H1 (cell line): Measurements from ENCODE around the gene DGCR8. TPM values are rescaled to one million over a fixed set of nuclear protein-coding genes. Genes with fewer than 3 reads are reported as not detected.

ENCODE experiments used
- CTCF ChIA-PET: fragments of 300-600 bp; sonication (Branson Sonifier 250); formaldehyde crosslinking; loops from one replicate; lab custom pipeline; 2021; ENCODE audit not compliant: partially characterized antibody; lab: Charles Lee
- POLR2A ChIA-PET: fragments of 300-600 bp; sonication (Branson Sonifier 250); formaldehyde crosslinking; loops from one replicate; lab custom pipeline; 2021; ENCODE audit warnings: inconsistent platforms; ENCODE audit not compliant: partially characterized antibody; lab: Charles Lee
- DNase-seq, 2 experiments: peaks; one replicate each; pipeline versions ENCODE4 v3.0.0 to v3.0.0-alpha.2; 2010 to 2022; ENCODE audit warnings: low spot score in 2 of 2, low read depth in 1 of 2, mixed read lengths in 1 of 2
- FAIRE-seq: peaks from 2 replicates; lab custom pipeline; 2011; peaks lifted over from hg19 to GRCh38; lab: Jason Lieb, UNC
- H2AFZ ChIP-seq: 2 replicates; pipeline ENCODE4 v1.8.1; 2012; ENCODE audit warnings: low read length, inconsistent platforms
- H2AK5ac ChIP-seq: 2 replicates; pipeline ENCODE4 v1.6.1; 2013; ENCODE audit warnings: low read depth, low read length
- H2BK120ac ChIP-seq: replicated peaks from 2 replicates; pipeline ENCODE3; 2013; ENCODE audit warnings: low read depth, low read length, inconsistent platforms
- H2BK12ac ChIP-seq: 2 replicates; pipeline ENCODE4 v1.6.1; 2013; ENCODE audit warnings: low read depth, low read length
- H2BK15ac ChIP-seq: 2 replicates; pipeline ENCODE4 v1.6.1; 2013; ENCODE audit warnings: low read length
- H2BK20ac ChIP-seq: 2 replicates; pipeline ENCODE4 v1.6.1; 2013; ENCODE audit warnings: low read length
- H2BK5ac ChIP-seq: 2 replicates; pipeline ENCODE4 v1.6.1; 2013; ENCODE audit warnings: low read depth, low read length
- H3K14ac ChIP-seq: 2 replicates; pipeline ENCODE4 v1.6.1; 2013; ENCODE audit warnings: inconsistent platforms; ENCODE audit not compliant: insufficient read length
- H3K18ac ChIP-seq: 2 replicates; pipeline ENCODE4 v1.6.1; 2013; ENCODE audit warnings: low read length; ENCODE audit errors: extremely low read depth
- H3K23ac ChIP-seq: 2 replicates; pipeline ENCODE4 v1.6.1; 2013; ENCODE audit warnings: inconsistent platforms; ENCODE audit not compliant: insufficient read length
- H3K23me2 ChIP-seq: 2 replicates; pipeline ENCODE4 v1.6.1; 2013; ENCODE audit warnings: low read depth, low read length
- H3K27ac ChIP-seq: 2 replicates; pipeline ENCODE4 v1.6.1; 2011; ENCODE audit warnings: low read depth, low read length, inconsistent platforms
- H3K27me3 ChIP-seq, 4 experiments: replicated peaks in 1 of 4; 1 replicate in 1 of 4; 2 replicates in 3 of 4; pipeline versions ENCODE4 v1.6.1 to v1.8.1; 2011 to 2013; ENCODE audit warnings: low read length in 3 of 4, mild to moderate bottlenecking in 3 of 4, inconsistent platforms in 2 of 4, mixed read lengths in 2 of 4, moderate library complexity in 1 of 4; ENCODE audit not compliant: control insufficient read depth in 3 of 4, insufficient read depth in 3 of 4; ENCODE audit errors: extremely low read depth in 1 of 4
- H3K36me3 ChIP-seq, 4 experiments: 2 replicates each; pipeline versions ENCODE4 v1.6.1 to v1.8.1; 2011 to 2013; ENCODE audit warnings: mild to moderate bottlenecking in 4 of 4, low read length in 3 of 4, moderate library complexity in 2 of 4, control low read depth in 1 of 4, inconsistent platforms in 1 of 4; ENCODE audit not compliant: insufficient read depth in 4 of 4, control insufficient read depth in 2 of 4
- H3K4ac ChIP-seq: replicated peaks from 2 replicates; pipeline ENCODE3; 2013; ENCODE audit warnings: low read length, low read depth, mixed read lengths, inconsistent platforms; ENCODE audit not compliant: insufficient read length
- H3K4me1 ChIP-seq, 4 experiments: replicated peaks in 1 of 4; 1 replicate in 1 of 4; 2 replicates in 3 of 4; pipeline versions ENCODE4 v1.6.1 to v1.8.1; 2011 to 2013; ENCODE audit warnings: low read length in 3 of 4, inconsistent platforms in 2 of 4, mixed read lengths in 1 of 4; ENCODE audit not compliant: insufficient read depth in 4 of 4, control insufficient read depth in 3 of 4
- H3K4me2 ChIP-seq, 2 experiments: 2 replicates each; pipeline versions ENCODE4 v1.6.1 to v1.8.1; 2011 to 2013; ENCODE audit warnings: low read depth in 2 of 2, low read length in 2 of 2, control low read depth in 1 of 2, inconsistent platforms in 1 of 2, mild to moderate bottlenecking in 1 of 2; ENCODE audit not compliant: insufficient read depth in 1 of 2
- H3K4me3 ChIP-seq, 4 experiments: fragments of 200-600, 300-600 bp in 1 of 4; sonication (generic), shearing (Covaris generic), sonication (Bioruptor Twin) in 1 of 4; 2 replicates each; pipeline versions ENCODE4 v1.5.1 to v1.8.1; 2011 to 2016; ENCODE audit warnings: low read length in 4 of 4, low read depth in 3 of 4, control low read depth in 2 of 4, inconsistent platforms in 2 of 4, mild to moderate bottlenecking in 2 of 4, mixed read lengths in 1 of 4, moderate library complexity in 1 of 4; ENCODE audit not compliant: insufficient read depth in 2 of 4; ENCODE audit errors: extremely low read depth in 1 of 4
- H3K56ac ChIP-seq: replicated peaks from 2 replicates; pipeline ENCODE3; 2013; ENCODE audit warnings: low read depth, mild to moderate bottlenecking, mixed read lengths, low read length, inconsistent platforms; ENCODE audit not compliant: insufficient read length
- H3K79me1 ChIP-seq: 2 replicates; pipeline ENCODE4 v1.6.1; 2013; ENCODE audit warnings: low read depth, low read length, control low read depth
- H3K79me2 ChIP-seq, 2 experiments: 2 replicates each; pipeline versions ENCODE4 v1.6.1 to v1.8.1; 2012 to 2013; ENCODE audit warnings: low read length in 2 of 2, mild to moderate bottlenecking in 2 of 2, inconsistent platforms in 1 of 2; ENCODE audit not compliant: insufficient read depth in 2 of 2, control insufficient read depth in 1 of 2
- H3K9ac ChIP-seq, 4 experiments: replicated peaks in 1 of 4; 1 replicate in 1 of 4; 2 replicates in 3 of 4; pipeline versions ENCODE4 v1.6.1 to v1.8.1; 2011 to 2013; ENCODE audit warnings: low read depth in 3 of 4, low read length in 3 of 4, control low read depth in 2 of 4, mild to moderate bottlenecking in 2 of 4, moderate library complexity in 2 of 4, inconsistent platforms in 1 of 4; ENCODE audit errors: extremely low read depth in 1 of 4
- H3K9me3 ChIP-seq, 2 experiments: 2 replicates each; pipeline versions ENCODE4 v1.6.1 to v1.8.1; 2012 to 2013; ENCODE audit warnings: mild to moderate bottlenecking in 2 of 2, moderate library complexity in 2 of 2, control low read depth in 1 of 2, inconsistent platforms in 1 of 2, low read depth in 1 of 2, low read length in 1 of 2, mixed read lengths in 1 of 2; ENCODE audit not compliant: insufficient read depth in 2 of 2
- H4K20me1 ChIP-seq, 2 experiments: replicated peaks in 1 of 2; 2 replicates each; pipeline versions ENCODE3 to v1.8.1; 2011 to 2013; ENCODE audit warnings: inconsistent platforms in 2 of 2, low read length in 2 of 2, mild to moderate bottlenecking in 1 of 2; ENCODE audit not compliant: insufficient read depth in 2 of 2, control insufficient read depth in 1 of 2
- H4K5ac ChIP-seq: 2 replicates; pipeline ENCODE4 v1.6.1; 2013; ENCODE audit warnings: low read length, low read depth, mixed read lengths, inconsistent platforms; ENCODE audit not compliant: insufficient read length
- H4K8ac ChIP-seq: 2 replicates; pipeline ENCODE4 v1.8.0; 2013; ENCODE audit warnings: mild to moderate bottlenecking, moderate library complexity, low read length, inconsistent platforms; ENCODE audit not compliant: insufficient read depth; ENCODE audit errors: extremely low read depth
- H4K91ac ChIP-seq: replicated peaks from 2 replicates; pipeline ENCODE3; 2013; ENCODE audit warnings: low read length, mixed read lengths, inconsistent platforms; ENCODE audit not compliant: insufficient read length
- CBX5 ChIP-seq: fragments of 300-800, 300-1000 bp; sonication (generic); IDR thresholded peaks from 2 replicates; pipeline ENCODE4 v1.7.1; 2016; ENCODE audit warnings: antibody characterized with exemption, low read length, low read depth
- EGR1 ChIP-seq: IDR thresholded peaks from 2 replicates; pipeline ENCODE4 v1.6.1; 2011; ENCODE audit warnings: low read depth, low read length, borderline replicate concordance
- SP4 ChIP-seq: IDR thresholded peaks from 2 replicates; pipeline ENCODE4 v1.6.1; 2012; ENCODE audit warnings: low read length, inconsistent platforms
- WGBS, 2 experiments: shearing (Covaris generic) in 1 of 2; methylation state at CpG; one replicate each; pipeline versions ENCODE4 v1.1.6 to v1.1.7; 2013 to 2015; ENCODE audit warnings: low lambda C conversion rate in 2 of 2, mixed read lengths in 2 of 2, inconsistent platforms in 1 of 2, low coverage in 1 of 2, missing lambda C conversion rate in 1 of 2; ENCODE audit not compliant: insufficient replicate concordance in 2 of 2, insufficient coverage in 1 of 2, insufficient read length in 1 of 2; ENCODE audit errors: extremely low coverage in 1 of 2, missing lambda C conversion rate in 1 of 2; 5-methylcytosine and 5-hydroxymethylcytosine counted together
- polyA plus RNA-seq, 7 experiments: library from polyadenylated mRNA; depleted of rRNA in 3 of 7; stranded (reverse) in 5 of 7; unstranded in 2 of 7; fragments of >200 nt in 5 of 7; fragments of 200-250 nt in 2 of 7; gene quantifications; 1 replicate in 5 of 7; 2 replicates in 1 of 7; 4 replicates in 1 of 7; pipeline versions ENCODE4 v1.2.1 to v1.2.3, GENCODE V29; 2011 to 2013; ENCODE audit warnings: missing spikeins in 2 of 7, mixed read lengths in 2 of 7
- total RNA-seq: library from RNA; stranded (reverse); fragmentation: NEBNext Ultra II Directional; extraction: Animal tissue kit (Norgen Biotek cat#: 25700); gene quantifications from 2 replicates; pipeline ENCODE4 v1.2.1, GENCODE V29; 2021

Gene DGCR8
- total and polyA plus RNA-seq, 2 of the 8 experiments (the other 6 are each of a cell fraction or from before 2014, with no cell fraction given) = 23.7 to 43.7 TPM

- Histone ChIP-seq H3K36me3 (peaks cover 59 to 83% (median 67%) of the 10 kb centered on the region in 4 experiments), H2AFZ (no peak overlapping the region), H3K9ac (no peak overlapping the region), H3K4me2 (no peak overlapping the region), H2BK5ac (no peak overlapping the region), H2BK15ac (no peak overlapping the region), H2AK5ac (no peak overlapping the region), H3K23me2 (no peaks in the 10 kb centered on the region), H2BK12ac (no peak overlapping the region), H3K18ac (no peak overlapping the region), H3K27ac (no peak overlapping the region), H3K14ac (no peak overlapping the region), H2BK20ac (no peak overlapping the region), H3K23ac (no peak overlapping the region), H3K27me3 (no peaks in the 10 kb centered on the region), H3K56ac (no peak overlapping the region), H3K4ac (no peak overlapping the region), H2BK120ac (no peak overlapping the region), H3K79me1 (peaks cover 14% of the 10 kb centered on the region), H4K20me1 (peaks cover 21 to 54% of the 10 kb centered on the region in 2 experiments), H4K91ac (no peak overlapping the region), H3K4me3 (no peak overlapping the region), H3K4me1 (no peaks in the 10 kb centered on the region), H4K8ac (no peak overlapping the region), H3K79me2 (peaks cover 0 to 19% of the 10 kb centered on the region in 2 experiments; a peak in 3 of 4 replicates), H4K5ac (no peak overlapping the region), H3K9me3 (no peaks in the 10 kb centered on the region)
- TF ChIP-seq CBX5 (no peak), SP4 (no peak), EGR1 (no peak)
- 90% methylated on average over 20 of the region's 20 CpGs; no CpG with 5 or more reads in 1 of the 2 experiments for WGBS, 2 experiments
- no peak for DNase-seq
- ChIA-PET CTCF (interaction anchor here (1.4 to 3.3 kb wide), 4 partner anchors 10 to 21 kb away, joined by 4 to 16 read pairs (median 8); no protein-coding TSS in a partner anchor), POLR2A (interaction anchor here (1.2 to 29.4 kb wide), 5 partner anchors 5 to 27 kb away, joined by 4 to 598 read pairs (median 43); partner anchors contain the start of genes DGCR8, RANBP1 and TRMT2A)
- no peak for FAIRE-seq
Observed at GRCh38 chr22:20106205-20106848, 26.3 kb downstream of the DGCR8 start.
